ENCODE measurements around the gene USP38.

DNA sequence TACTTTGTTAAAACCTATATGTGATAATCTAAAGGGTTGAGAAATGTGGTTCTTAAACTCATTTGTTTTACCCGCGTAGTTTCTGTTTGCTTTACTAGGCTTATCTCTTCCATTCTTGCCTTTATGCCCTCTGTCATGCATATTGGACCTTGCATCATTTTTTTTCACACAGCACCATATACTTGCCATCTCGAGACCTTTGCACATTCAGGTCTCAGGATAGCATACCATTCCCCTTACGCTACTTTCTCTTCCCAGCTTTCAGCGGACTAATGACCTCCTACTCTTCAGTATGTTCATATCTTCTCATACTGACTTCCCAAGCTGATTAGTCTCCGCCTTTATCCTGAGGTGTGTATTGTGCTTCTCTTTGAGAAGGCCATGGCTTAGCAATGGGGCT lies 40.5 kb downstream of the USP38 start:
- TF ChIP-seq, protein P1, sequence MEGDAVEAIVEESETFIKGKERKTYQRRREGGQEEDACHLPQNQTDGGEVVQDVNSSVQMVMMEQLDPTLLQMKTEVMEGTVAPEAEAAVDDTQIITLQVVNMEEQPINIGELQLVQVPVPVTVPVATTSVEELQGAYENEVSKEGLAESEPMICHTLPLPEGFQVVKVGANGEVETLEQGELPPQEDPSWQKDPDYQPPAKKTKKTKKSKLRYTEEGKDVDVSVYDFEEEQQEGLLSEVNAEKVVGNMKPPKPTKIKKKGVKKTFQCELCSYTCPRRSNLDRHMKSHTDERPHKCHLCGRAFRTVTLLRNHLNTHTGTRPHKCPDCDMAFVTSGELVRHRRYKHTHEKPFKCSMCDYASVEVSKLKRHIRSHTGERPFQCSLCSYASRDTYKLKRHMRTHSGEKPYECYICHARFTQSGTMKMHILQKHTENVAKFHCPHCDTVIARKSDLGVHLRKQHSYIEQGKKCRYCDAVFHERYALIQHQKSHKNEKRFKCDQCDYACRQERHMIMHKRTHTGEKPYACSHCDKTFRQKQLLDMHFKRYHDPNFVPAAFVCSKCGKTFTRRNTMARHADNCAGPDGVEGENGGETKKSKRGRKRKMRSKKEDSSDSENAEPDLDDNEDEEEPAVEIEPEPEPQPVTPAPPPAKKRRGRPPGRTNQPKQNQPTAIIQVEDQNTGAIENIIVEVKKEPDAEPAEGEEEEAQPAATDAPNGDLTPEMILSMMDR (IDR thresholded peaks at IDR 0.05; ENCODE audit: low read depth, low read length) = no peak
- no peak for TF ChIP-seq EZH2phosphoT487 (IDR thresholded peaks at IDR 0.05; ENCODE audit: low read depth)

Data from OCI-LY3 (cell line).